ENCODE measurements around the gene SLC4A1. TPM values are rescaled to one million over a fixed set of nuclear protein-coding genes. Genes with fewer than 3 reads are reported as not detected.

The SLC4A1 gene
- total RNA-seq, 1 experiment from 2014 or later, result not detected

DNA sequence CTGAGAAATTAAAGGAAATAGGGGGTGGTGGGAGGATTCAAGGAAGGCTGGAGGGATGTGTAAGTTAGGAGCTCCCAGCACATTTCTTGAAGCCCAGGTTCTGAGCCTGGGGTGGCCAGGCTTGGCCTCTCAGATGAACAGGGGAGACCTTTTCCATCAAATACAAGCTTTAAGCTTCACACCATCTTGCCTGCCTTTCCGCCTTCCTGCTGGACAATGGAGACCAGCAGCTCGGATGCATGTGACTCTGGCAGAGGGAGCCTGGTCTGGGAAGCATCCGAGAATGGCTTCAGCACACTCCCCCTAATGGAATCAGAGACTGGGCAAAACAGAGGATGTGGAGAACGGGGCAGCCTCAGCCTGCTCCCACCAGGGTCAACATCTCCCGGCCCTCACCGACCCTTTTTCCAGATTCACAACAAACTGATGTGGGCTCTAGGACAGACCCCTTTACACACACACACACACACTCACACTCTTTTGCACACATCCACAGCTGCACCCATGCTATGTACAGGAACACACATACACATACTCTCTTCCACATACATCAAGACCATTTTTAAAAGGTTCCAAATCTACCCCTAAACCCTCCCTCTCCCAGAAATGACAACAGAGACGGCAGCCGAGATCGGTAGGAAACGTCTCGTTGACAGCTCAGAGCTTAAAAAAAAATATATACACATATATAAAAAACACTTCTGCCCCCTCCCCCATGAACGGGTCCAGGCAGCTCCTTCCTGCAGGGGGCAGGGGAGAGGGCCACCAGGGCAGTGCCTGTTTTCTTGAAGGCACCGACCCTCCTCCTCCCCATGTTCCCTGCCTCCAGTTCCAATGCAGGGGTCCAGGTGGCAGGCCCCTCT, 61.7 kb downstream of the SLC4A1 start:
- no peak for DNase-seq (ENCODE audit: low spot score)

DNA sequence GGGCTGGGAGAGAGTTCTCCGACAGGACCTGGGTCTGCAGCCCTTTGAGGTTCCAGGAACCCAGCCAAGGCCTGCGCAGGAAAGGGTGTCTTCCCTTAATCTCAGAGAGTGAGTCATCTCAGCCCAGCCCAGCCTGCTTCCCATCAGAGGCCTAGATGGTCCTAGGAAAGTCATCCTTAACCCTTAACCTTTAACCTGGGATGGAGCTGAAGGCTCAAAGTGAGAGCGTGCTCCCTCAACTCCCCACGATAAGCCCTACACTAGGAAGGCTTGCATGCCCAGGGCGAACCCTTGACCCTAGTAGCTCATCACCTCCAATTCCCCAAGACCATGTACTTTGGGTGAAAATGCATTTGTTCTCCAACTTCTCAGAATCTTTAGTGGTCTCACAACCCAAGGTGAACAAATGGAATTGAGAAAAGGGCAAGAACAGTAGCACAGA, 63.5 kb downstream of the SLC4A1 start:
- peak; percentile 77 for DNase-seq (ENCODE audit: low spot score)

DNA sequence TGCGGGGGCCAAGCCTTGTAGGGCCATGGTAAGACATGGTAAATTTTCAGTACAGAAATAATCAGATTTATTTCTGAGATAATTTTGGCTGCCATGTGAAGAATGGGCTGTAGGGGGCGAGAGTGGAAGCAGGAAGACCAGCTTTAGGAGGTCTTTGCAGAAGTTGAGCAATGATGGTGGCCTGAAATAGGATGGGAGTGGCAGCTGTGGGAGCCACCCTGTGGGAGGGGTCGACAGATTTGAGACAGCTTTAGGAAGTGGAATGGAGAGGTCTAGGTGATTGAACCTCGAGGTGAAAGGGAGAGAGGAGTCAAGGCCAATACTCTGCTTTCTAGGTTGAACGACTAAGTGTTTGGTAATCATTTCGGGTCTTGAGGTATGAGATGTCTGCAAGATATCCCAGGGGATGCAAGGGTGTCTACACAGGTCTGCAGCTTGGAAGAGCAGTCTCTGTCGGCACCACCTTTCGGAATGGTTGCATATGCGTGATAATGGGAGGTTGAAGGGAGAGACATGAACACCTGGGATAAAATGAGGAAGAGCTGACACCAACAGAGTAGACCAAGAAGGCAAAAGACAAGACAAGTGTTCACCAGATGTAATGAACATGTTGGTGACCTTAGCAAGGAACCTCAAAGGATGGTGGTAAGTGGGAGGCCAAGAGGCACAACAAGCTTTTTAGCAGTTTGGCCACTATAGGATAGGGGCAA, 64.0 kb downstream of the SLC4A1 start:
- peak; percentile 50 for DNase-seq (ENCODE audit: low spot score)

DNA sequence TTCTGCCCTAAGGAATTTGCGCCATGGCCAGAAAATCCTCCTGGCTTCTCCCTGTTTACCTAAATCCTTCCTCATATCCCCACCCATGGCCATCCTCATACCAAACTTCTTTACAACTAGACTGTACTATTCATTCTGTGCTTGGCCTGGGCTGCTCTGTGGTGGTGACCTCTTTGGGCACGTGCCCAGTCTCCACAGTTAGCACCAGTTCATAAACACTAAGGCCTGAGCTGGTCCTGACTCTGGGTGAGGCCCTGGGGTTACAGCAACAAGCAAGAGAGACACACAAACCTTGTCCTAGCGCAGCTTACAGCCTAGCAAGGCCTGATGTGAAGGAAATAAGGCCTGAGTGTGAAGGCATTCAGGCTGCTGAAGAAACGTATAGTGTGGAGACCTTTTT, 65.2 kb downstream of the SLC4A1 start:
- DNase-seq (ENCODE audit: low spot score), result no peak

DNA sequence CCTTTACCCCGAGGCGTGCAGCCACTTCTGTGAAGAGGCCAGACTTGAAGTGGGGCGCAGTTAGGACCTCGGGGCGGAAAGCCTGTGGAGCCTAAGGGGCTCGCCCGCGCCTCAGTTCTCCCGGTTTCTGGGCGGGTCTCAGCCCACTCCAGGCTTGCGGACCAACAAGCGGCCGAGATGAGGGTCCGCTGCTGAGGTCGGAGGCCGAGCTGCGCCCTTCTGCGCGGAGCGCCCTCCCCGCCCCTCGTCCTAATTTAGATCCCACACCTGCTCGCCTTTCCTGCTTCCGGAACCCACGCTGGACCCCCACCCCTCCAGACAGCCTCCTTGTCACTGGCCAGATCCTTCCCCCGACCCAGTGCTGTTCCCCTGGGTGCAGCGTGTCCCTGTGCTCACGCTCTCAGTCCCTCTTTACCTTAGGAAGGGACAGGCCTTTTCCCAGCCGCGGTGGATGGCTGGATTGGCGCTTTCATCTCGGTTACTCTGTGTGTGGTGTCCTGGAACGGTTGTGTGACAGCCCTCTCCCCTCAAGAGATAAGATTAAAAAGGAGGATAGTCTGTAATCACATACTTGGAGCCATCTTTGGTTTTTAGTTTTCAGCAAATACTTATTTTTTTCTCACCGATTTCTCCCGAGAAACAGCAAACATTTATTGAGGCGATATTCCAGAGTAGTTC, 67.3 kb downstream of the SLC4A1 start:
- no peak for DNase-seq (ENCODE audit: low spot score)

DNA sequence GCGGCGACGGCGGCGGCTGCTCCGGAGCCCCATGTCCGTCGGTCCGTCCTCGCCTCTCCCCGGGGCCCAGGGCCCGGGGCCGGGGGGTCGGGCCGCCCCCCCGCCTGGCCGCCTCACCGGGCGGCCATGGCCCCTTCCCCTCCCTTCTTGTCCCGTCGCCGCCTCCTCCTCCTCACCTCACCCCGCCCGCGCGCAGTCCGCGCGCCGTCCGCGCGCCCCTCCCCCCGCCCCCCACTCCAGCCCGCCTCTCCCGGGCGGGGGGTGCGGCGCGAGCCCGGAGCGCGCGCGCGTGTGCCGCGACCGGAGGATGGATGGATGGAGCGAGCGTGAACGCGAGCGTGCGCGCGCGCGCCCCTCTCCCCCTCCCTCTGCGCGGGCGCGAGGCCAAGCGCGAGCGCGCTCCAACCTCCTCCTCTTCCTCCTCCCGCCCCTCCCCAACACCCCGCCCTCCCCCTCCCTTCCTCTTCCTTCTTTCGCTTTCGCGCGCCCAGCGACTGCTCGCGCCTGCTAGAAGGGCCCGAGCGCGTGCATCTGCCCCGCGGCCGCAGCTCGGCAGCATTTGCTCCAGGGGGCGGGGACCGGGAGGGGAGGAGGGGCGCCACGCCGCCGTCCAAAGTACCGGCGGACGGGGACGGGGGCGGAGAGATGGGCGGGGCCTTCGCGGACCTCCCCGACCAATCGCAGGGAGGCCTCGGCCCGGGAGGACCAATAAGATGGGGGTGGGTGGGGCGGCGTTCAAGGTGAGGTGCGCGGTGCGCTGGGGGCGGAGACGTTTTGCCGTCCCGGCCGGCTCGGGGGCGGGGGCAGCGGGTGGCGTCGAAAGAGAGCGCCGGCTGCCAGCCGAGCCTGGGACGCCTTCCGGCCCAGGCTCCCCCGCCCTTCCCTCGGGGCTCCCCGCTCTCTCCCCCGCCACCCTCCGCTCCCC, 68.1 kb downstream of the SLC4A1 start, which contains the start of gene ATXN7L3:
Gene ATXN7L3, minus strand, starts transcription at position 332 of the 925 bp plus-strand sequence. CDS start 1,814 bp downstream, outside the sequence.
- DNase-seq (ENCODE audit: low spot score), result peak; percentile 96

DNA sequence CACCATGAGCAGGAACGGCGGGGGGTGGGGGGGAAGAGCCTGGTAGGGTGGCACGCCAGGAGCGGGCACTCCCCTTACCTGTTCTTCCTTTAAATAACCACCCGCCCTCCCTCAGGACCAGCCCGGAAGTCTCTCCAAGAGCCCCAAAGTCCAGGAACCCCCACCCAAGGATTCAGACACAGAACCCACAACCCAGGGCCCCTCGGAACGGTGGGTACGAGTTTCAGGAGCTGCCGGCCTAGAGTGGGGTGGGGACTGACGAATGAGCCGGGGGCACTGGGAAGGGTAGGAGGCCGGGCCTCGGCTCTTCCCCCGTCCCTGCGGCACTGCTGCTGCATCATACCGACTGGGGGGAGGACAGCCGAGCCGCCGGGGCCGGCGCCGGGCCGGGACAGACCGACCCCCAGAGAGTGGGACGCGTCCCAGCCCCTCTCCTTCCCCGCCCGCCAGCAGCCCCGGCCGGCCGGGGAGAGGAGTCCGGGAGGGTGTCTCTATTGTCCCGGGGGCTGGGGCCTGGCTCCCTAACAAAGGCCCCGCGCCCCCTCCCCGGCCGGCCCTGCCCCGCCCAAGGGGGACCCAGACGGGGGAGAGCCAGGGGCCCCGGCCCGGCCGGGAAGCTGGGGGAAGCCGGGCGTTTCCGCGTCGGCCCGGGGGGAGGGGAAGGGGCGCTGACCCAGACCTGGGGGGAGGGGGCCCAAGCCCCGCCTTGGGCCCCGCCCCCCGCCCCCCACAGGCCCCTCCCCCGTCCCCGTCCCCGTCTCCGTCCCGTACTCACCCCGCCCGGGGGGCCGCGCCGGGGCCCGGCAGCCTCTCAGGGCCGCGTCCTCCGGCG, 69.0 kb downstream of the SLC4A1 start:
- DNase-seq (ENCODE audit: low spot score), result no peak

Other genes starting within 250 kb of the SLC4A1 start
- gene LSM12, start 201.5 kb downstream of the SLC4A1 start, total RNA-seq (2014; rRNA removed; shearing (Covaris generic)), result 49.8 and 62.1 TPM in 2 replicates
- gene G6PC3, start 197.4 kb downstream of the SLC4A1 start, total RNA-seq (2014; rRNA removed; shearing (Covaris generic)), result 79.4 and 89.1 TPM in 2 replicates
- gene HDAC5, start 144.5 kb downstream of the SLC4A1 start, total RNA-seq (2014; rRNA removed; shearing (Covaris generic)), result 33.8 and 41.0 TPM in 2 replicates
- 4.9 and 7.7 TPM in 2 replicates for gene HROB, start 126.2 kb downstream of the SLC4A1 start, total RNA-seq (2014; rRNA removed; shearing (Covaris generic))
- 0.29 TPM in 1 of 2 replicates, not detected in the other for gene ASB16, start 97.4 kb downstream of the SLC4A1 start, total RNA-seq (2014; rRNA removed; shearing (Covaris generic))
- 32.9 and 33.7 TPM in 2 replicates for gene TMUB2, start 81.2 kb downstream of the SLC4A1 start, total RNA-seq (2014; rRNA removed; shearing (Covaris generic))
- gene ATXN7L3, start 68.3 kb downstream of the SLC4A1 start, total RNA-seq (2014; rRNA removed; shearing (Covaris generic)), result 44.3 and 54.5 TPM in 2 replicates
- gene UBTF, start 48.5 kb downstream of the SLC4A1 start, total RNA-seq (2014; rRNA removed; shearing (Covaris generic)), result 67.4 and 75.3 TPM in 2 replicates
- gene RUNDC3A, start 40.5 kb upstream of the SLC4A1 start, total RNA-seq (2014; rRNA removed; shearing (Covaris generic)), result 0.86 TPM in 1 of 2 replicates, not detected in the other
- 190 and 199 TPM in 2 replicates for gene SLC25A39, start 56.7 kb upstream of the SLC4A1 start, total RNA-seq (2014; rRNA removed; shearing (Covaris generic))
- gene GRN, start 77.2 kb upstream of the SLC4A1 start, total RNA-seq (2014; rRNA removed; shearing (Covaris generic)), result 285 and 293 TPM in 2 replicates
- gene FAM171A2, start 95.7 kb upstream of the SLC4A1 start, total RNA-seq (2014; rRNA removed; shearing (Covaris generic)), result 24.5 and 31.1 TPM in 2 replicates
- 0.05 and 0.36 TPM in 2 replicates for gene ITGA2B, start 121.5 kb upstream of the SLC4A1 start, total RNA-seq (2014; rRNA removed; shearing (Covaris generic))
- 13.6 and 19.3 TPM in 2 replicates for gene GPATCH8, start 235.3 kb upstream of the SLC4A1 start, total RNA-seq (2014; rRNA removed; shearing (Covaris generic))

Measured in A172 (cell line).